AG20443 (cell line): ENCODE data around the gene MR1.

Source experiments
- DNase-seq: peaks from one replicate; pipeline ENCODE4 v3.0.0; 2012; ENCODE audit warnings: low spot score, mixed read lengths

The MR1 gene

DNA sequence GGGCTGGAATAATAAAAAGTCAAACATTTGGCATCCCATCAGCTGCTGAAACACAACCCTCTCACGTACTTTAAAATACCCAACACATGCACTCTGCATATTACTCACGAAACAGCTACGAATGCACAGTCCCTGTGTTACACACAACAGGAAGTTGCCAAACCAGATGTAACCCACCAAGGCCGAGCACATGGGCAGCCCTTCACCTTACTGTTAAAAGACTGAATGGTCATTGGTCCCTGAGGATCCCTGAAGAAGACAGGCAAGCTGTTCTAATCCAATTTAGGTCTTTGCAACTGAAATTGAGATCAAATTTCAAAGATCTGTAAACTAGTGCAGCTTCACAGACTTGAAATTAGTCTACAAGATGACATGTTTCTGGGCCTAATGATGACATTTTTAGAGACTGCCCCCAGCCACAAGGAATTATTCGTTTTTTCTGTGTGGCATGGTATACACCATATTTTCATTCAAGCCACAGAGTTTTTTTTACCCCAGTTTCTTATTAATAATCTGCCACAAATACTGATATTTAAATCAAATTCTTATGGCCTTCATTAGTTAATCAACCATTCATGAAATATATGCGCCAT lies 29.1 kb downstream of the MR1 start:
- peak; percentile 74 for DNase-seq

DNA sequence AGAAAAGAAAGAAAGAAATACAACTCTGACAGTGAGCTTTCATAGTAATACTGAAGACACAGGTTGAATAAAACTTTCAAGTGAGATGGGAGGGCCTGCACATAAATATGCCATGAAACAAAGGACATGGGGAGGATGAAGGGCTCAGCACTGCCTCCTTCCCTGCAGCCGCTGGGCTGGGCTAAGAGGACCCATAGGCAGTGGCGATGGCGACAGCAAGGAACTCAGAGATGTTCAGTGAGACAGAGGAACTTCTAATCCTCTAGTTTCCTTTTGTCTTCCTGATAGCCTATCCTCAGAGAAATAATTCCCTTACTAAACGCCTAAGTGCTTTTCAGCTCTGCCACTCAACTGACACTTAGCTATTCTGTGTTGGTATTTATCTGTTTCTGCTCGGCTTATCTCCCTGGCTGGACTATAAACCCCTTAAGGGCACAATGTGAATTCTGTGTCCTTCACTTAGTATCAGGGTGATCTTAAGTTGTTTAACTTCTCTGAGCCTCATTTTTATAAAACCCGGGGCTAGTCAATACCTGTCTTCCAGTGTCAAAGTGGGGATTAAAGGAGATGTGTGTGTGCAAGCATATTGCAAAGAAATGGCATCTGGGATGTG lies 30.3 kb downstream of the MR1 start:
- DNase-seq = no peak

DNA sequence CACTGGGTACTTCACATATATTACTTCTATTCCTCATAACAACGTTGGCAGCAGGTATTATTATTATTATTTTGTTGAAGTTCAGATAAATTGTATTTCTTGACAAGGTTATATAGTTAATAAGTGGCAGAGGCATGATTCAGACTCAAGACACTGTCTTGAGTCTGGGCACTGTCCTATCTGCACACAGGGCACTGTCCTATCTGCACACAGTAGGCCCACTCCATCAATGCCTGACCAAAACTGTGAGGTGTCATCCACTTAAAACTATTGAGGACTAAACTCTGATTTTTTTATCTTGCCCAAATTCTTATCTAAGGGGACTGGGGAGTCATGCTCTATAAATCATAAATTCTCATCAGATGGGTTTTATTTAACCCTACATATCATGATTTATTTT lies 30.9 kb downstream of the MR1 start:
- DNase-seq = no peak

- DNase-seq = peak; percentile 48
Measured at GRCh38 chr1:181073638-181074037, 39.9 kb downstream of the MR1 start.

DNA sequence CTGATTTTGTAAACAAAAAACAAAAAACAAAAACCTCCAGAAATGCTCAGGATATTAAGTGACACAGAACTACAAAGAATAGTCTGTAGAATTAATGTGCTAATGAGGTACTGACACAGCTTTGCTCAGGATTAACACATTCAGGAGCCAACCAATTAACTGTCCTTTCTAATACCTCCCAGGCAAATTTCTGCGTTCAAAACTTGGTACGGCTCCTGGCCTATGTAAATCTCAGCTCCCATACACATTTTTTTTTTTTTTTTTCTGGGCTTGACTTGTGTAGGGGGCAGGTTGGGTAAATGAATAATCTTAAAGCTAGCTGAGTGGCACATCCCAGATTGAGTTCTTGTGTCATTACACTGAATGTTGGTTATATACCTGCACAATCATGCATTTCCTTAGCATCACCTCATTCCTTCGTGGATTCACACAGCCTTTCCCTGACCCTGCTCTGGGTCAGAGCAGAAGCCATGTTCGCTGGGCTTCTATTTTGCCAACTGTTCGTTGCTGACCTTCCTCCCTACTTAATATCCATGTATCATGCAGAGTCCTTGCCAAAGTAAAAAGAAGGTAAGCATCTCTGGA lies 42.1 kb downstream of the MR1 start:
- DNase-seq = no peak

DNA sequence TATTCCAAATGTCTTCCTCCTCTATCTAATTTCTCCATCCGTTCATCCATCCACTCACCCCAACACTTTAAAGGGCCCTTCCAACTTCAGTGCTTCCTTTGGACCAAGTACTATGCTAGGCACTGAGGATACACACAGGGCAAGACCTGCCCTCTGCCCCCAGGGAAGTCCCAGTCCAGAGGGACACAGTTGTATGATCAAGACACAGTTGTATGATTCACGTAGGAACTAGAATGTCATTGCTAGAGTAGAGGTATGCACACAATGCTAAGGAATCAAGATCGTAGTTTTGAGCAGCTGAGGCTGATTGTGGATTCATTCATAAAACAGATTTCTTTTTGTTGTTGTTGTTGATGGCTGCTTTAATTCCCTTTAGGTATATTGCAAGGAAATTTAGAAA lies 43.1 kb downstream of the MR1 start:
- DNase-seq = no peak

DNA sequence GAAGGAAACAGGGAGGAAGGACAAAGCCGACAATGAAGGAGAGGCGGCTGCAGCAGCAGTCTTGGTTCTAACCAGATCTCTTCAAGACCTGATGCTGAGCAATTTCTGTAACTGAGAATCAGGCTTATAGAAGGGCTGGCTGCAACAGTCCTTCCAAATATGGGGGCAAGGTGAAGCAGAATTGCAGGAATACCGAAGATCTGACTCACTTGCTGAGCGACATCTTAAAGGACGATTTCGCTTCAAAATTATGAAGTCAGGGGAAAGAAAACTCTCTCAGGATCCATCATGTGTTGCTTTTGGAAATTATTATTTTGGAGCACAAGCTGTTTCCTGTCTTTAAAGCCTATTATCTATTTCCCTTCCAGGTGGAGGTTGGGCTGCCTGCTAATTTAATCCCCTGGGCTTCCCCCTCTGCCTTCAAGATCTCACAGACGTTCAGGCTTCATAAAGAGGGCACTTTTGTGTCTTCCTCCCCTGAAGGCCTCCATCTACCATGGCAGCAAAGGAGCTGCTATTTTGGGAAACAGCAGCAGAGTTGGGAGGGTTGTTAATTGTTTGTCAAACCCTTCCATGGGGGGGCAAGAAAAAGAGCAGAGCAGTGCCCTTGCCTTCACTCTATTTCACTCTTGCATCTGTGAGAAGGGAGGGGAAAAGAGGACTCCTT lies 43.9 kb downstream of the MR1 start:
- DNase-seq = peak; percentile 60

GRCh38 chr1:181079382-181079781 lies 45.6 kb downstream of the MR1 start:
- DNase-seq = no peak

GRCh38 chr1:181079920-181080319 lies 46.1 kb downstream of the MR1 start:
- no peak for DNase-seq

DNA sequence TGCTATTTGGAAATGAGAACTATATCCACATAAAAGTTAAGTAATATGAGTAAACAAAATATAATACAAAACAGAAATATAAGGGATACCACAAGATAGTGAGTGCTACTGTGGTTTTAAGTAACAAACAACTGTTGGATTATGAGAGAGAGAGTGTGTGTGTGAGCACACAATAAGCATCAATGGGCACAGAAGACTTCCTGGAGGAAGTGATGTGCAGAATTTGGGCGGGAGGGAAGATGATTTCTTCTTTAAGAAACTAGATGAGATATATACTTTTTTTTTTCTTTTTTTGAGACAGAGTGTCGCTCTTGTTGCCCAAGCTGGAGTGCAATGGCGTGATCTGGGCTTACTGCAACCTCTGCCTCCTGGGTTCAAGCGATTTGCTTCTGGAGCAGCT lies 46.8 kb downstream of the MR1 start:
- DNase-seq = no peak

DNA sequence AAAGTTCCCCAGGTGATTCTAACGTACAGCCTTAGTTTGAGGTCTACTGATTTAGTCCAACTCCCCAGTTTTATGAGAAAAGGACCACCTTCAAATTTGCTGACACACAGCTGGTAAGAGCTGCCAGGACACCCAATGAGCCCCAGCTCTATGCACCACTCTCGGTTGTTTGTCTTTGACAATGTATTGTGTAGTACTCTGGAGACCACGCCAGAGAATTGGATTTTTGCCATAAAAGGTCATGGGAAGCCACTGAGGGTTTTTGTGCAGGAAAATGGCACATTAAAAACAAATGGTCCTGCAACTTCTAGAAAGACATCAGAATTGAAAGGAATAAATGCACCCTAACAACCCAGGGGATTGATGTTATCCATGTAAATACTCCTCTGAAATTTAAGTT lies 47.6 kb downstream of the MR1 start:
- DNase-seq = no peak

- DNase-seq = peak; percentile 41
Measured at GRCh38 chr1:181083842-181084605, 50.2 kb downstream of the MR1 start.

GRCh38 chr1:181084606-181084969 lies 50.8 kb downstream of the MR1 start:
- no peak for DNase-seq

DNA sequence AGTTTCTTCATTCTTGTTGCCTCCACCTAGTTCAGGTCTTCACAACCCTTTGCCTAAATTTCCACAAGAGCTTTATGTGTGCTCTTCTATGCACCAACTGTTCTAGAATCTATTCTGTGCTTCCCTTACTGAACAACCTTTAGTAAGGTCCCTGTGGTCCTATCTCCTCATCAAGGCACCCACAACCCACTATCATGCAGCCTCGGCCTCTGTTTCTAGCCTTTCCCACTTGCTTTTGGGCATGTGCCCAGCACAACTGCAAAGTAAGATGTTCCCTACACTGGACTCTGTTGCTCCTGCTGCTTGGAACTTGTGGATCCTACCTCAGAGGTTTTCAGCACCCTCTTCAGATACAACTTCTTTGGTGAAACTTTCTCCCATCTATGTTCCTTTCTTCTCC lies 52.3 kb downstream of the MR1 start:
- DNase-seq = no peak

- DNase-seq = peak; percentile 46
Measured at GRCh38 chr1:181086926-181087325, 53.1 kb downstream of the MR1 start.

DNA sequence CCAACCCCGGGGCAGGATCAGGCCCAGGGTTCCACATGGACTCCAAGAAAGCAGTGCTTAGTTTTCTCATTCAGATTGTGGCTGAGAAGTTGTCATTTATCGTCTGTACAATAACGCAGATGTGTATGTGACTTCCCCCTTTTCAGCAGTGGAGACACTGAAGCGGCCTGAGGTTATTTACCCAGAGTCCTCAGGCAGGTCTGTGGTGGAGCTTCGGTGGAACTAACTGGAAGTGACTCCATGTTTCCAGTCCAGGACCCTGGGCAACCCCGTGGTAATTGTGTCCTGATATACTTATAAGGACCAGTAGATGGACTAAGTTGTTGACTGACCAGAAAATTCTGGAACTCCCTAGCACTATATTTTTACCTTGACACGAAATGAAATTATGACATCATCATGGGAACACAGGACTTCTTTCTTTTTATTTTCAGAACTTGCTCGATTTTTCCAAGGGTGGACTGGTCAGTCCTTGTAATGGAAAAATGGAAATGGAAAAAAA lies 53.7 kb downstream of the MR1 start:
- no peak for DNase-seq

- peak; percentile 95 for DNase-seq
Measured at GRCh38 chr1:181088079-181089016, 54.6 kb downstream of the MR1 start, which contains the start of gene IER5. IER5 (plus strand) TSS chr1:181088700; CDS start chr1:181088903, 203 bp downstream.

DNA sequence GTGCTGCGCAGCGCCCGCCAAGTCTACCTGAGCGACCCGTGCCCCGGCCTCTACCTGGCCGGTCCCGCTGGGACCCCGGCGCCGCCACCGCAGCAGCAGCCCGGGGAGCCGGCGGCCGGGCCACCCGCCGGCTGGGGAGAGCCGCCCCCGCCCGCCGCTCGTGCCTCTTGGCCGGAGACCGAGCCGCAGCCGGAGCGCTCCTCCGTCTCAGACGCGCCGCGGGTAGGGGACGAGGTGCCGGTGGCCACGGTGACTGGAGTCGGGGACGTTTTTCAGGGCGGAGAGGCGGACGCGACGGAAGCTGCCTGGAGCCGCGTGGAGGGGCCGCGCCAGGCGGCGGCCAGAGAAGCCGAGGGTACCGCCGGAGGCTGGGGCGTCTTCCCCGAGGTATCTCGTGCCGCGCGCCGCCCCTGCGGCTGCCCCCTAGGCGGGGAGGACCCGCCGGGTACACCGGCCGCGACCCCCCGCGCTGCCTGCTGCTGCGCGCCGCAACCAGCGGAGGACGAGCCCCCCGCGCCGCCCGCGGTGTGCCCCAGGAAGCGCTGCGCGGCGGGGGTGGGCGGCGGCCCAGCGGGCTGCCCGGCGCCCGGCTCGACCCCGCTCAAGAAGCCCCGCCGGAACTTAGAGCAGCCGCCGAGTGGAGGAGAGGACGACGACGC lies 55.4 kb downstream of the MR1 start:
- no peak for DNase-seq

DNA sequence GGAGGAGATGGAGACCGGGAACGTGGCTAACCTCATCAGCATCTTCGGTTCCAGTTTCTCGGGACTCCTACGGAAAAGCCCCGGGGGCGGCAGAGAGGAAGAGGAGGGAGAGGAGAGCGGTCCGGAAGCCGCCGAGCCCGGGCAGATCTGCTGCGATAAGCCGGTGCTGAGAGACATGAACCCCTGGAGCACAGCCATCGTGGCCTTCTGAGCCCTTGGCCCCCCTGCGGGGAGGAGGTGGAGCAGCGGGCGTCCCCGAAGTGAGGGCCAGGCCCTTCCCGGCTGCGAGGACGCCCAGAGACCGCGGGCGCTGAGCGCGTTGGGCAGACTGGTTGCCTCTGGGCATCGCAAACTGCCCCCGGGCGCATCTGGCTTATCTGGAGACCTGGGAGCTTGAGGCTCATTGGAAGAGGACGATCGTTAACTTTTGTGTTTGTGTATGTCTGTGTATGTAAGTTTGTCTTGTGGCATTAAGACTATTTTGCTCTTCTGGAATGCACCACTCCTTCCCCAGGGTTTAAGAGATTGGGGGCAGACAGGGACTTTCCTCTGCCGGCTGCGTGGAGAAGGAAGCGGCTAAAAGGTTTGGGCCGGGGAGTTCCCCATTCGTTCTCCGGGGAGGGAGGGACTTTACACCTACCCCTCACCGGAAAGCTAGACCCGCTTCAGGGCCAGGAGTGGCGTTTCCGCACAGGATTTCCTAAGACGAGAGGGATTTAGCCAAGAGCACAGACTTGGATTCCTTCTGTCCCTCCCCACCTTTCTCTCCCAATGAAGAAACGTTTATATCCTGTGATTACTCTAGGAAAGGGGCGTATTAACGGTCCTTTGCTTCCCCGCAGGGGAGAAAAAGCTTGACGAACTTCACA lies 56.1 kb downstream of the MR1 start:
- peak; percentile 52 for DNase-seq
